ENCODE data around the gene CYP26C1. TPM values are rescaled to one million over a fixed set of nuclear protein-coding genes. Genes with fewer than 3 reads are reported as not detected.

The CYP26C1 gene
- total RNA-seq, 1 donor from 2014 or later = 0.10 TPM

DNA sequence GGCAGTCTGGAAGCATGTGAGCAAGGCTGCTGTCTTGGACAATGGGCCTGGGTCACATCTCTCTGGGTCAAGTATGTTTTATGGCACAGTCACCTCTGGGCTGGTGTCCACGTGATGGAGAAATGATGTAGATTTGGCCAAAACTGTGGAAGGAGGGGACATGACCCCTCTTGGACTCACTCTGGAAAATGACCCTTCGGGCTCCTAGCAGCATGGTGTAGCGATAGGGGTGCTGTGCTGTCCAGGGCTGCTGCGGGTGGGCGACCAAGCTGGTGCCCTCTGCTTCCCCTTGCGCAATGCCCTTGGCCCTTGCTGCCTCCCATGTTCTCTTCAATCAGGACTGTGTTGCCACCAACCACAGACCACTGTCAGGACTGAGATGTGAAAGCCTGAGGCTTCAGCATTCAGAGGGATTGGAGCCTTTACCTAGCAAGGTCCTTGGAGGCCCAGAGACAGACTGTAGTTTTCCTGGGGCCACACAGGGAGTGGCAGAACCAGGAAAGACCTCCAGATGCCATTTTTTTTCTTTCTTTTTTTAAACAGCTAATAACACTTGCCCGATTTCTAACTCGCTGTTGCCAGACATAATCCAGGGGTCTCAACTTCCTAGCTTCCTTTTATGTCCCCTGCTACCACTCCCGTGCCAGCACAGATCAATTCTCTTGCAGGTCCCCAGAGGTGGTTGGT is 19.2 kb downstream of the CYP26C1 start:
- H3K27ac Mint-ChIP-seq (ENCODE audit: unreplicated experiment) = peak overlapping the region; percentile 59
- peaks cover 5% of the 10 kb centered on the region for H3K4me1 Mint-ChIP-seq (ENCODE audit: low read depth, unreplicated experiment)
- TF ChIP-seq, protein P1, sequence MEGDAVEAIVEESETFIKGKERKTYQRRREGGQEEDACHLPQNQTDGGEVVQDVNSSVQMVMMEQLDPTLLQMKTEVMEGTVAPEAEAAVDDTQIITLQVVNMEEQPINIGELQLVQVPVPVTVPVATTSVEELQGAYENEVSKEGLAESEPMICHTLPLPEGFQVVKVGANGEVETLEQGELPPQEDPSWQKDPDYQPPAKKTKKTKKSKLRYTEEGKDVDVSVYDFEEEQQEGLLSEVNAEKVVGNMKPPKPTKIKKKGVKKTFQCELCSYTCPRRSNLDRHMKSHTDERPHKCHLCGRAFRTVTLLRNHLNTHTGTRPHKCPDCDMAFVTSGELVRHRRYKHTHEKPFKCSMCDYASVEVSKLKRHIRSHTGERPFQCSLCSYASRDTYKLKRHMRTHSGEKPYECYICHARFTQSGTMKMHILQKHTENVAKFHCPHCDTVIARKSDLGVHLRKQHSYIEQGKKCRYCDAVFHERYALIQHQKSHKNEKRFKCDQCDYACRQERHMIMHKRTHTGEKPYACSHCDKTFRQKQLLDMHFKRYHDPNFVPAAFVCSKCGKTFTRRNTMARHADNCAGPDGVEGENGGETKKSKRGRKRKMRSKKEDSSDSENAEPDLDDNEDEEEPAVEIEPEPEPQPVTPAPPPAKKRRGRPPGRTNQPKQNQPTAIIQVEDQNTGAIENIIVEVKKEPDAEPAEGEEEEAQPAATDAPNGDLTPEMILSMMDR (IDR thresholded peaks at IDR 0.05; ENCODE audit: partially characterized antibody, unreplicated experiment) = no peak
- H3K36me3 Mint-ChIP-seq (ENCODE audit: unreplicated experiment) = no peaks in the 10 kb centered on the region
- H3K9me3 Mint-ChIP-seq (ENCODE audit: unreplicated experiment) = peaks cover 3% of the 10 kb centered on the region
- peaks cover 15% of the 10 kb centered on the region for H3K27me3 Mint-ChIP-seq (ENCODE audit: unreplicated experiment)
- no peak for DNase-seq
- H3K4me3 Mint-ChIP-seq (ENCODE audit: unreplicated experiment) = no peak overlapping the region

DNA sequence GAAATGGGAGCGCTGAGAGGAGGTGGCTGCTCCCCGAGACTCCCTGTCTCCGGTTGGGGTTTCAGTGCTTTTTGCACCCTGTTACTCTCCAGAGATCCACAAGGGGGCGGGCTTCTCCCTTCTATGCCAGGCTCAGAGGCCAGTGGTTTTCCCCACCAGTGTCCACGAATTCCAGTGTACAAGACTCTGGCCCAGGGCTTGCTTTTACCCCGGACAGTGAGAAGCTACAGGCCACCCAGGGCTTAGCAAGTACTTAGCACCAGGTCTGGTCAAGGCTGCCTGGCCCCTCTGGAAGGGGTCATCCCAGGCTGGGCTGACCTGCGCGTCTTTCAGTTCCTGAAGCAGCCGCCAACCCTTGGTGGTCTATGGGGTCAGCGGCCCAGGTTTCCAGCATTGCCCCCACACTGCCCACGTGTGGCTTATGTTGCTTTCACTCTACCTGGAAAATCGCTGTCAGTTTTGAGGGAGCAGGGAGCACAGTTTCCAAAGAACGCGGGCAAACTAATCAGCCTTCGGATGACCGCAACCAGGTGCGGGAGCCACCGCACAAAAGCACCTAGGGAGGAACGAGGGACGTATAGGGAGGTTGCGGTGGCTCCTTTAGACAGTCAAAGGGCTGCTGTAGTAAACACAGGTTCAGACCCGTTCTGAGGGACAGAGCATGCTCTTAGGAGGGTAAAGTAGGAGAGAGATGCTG is 19.9 kb downstream of the CYP26C1 start:
- H3K27ac Mint-ChIP-seq (ENCODE audit: unreplicated experiment) = peak overlapping the region; percentile 59
- peaks cover 5% of the 10 kb centered on the region for H3K4me1 Mint-ChIP-seq (ENCODE audit: low read depth, unreplicated experiment)
- H3K27me3 Mint-ChIP-seq (ENCODE audit: unreplicated experiment) = peaks cover 11% of the 10 kb centered on the region
- peak; percentile 68 for DNase-seq
- TF ChIP-seq, protein P1 (IDR thresholded peaks at IDR 0.05; ENCODE audit: partially characterized antibody, unreplicated experiment) = peak; percentile 91
- no peak overlapping the region for H3K4me3 Mint-ChIP-seq (ENCODE audit: unreplicated experiment)
- no peaks in the 10 kb centered on the region for H3K36me3 Mint-ChIP-seq (ENCODE audit: unreplicated experiment)
- H3K9me3 Mint-ChIP-seq (ENCODE audit: unreplicated experiment) = peaks cover 3% of the 10 kb centered on the region

DNA sequence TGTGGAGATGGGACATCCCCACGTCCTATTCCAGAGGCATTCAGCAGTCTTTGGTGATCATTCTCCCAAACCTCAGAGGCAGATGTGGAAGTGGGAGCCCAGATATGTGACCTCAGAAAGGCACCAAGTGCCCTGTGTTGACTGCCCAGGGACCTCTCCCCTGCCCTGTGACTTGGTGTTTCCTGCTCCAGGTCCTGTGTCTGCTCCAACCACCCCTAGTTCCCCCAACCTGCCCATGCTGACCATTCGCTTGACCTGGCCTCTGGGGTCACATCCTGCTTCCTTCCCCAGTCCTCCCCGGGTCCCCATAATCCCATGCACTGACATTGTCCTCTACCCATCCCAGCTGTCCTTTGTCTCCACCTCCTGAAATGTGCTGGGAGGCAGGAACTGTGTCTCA is 20.7 kb downstream of the CYP26C1 start:
- TF ChIP-seq, protein P1 (IDR thresholded peaks at IDR 0.05; ENCODE audit: partially characterized antibody, unreplicated experiment) = no peak
- Mint-ChIP-seq H3K27me3 (ENCODE audit: unreplicated experiment) (peaks cover 8% of the 10 kb centered on the region), H3K9me3 (ENCODE audit: unreplicated experiment) (no peaks in the 10 kb centered on the region), H3K4me3 (ENCODE audit: unreplicated experiment) (no peak overlapping the region), H3K4me1 (ENCODE audit: low read depth, unreplicated experiment) (peaks cover 5% of the 10 kb centered on the region), H3K36me3 (ENCODE audit: unreplicated experiment) (no peaks in the 10 kb centered on the region), H3K27ac (ENCODE audit: unreplicated experiment) (no peak overlapping the region)
- DNase-seq = no peak

DNA sequence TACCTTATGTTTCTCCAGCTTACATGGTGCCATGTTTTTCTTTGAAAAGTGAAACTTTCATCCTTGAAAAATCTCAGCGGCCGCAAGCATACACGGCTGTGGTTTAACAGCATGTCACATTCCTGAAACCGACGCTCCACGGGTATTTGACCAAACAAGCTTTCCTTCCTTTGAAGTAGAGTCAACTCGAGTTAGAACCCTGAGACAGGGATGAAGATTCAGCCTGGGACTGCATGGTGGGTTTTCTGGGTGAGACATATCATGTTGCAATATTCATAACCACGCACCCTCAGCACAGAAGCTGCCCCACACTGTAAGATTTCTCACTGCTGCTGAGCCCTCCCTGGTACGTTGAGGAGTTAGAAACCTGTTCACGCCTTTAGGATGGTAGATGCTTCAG is 21.2 kb downstream of the CYP26C1 start:
- Mint-ChIP-seq H3K4me3 (ENCODE audit: unreplicated experiment) (no peak overlapping the region), H3K4me1 (ENCODE audit: low read depth, unreplicated experiment) (peaks cover 2% of the 10 kb centered on the region), H3K36me3 (ENCODE audit: unreplicated experiment) (no peaks in the 10 kb centered on the region), H3K9me3 (ENCODE audit: unreplicated experiment) (no peaks in the 10 kb centered on the region), H3K27me3 (ENCODE audit: unreplicated experiment) (peaks cover 6% of the 10 kb centered on the region), H3K27ac (ENCODE audit: unreplicated experiment) (no peak overlapping the region)
- TF ChIP-seq, protein P1 (IDR thresholded peaks at IDR 0.05; ENCODE audit: partially characterized antibody, unreplicated experiment) = no peak
- no peak for DNase-seq
